GM23338 (cell line): Measurements from ENCODE around the gene STKLD1. TPM values are rescaled to one million over a fixed set of nuclear protein-coding genes. Genes with fewer than 3 reads are reported as not detected.

ENCODE experiments used
- ATAC-seq: fragments of 200-7000 bp; cut with Tn5 transposase; 3 replicates; pipeline ENCODE4 v1.9.1; 2020
- DNase-seq: peaks from one replicate; pipeline ENCODE4 v3.0.0-alpha.2; 2015; ENCODE audit warnings: low spot score
- H2AFZ ChIP-seq: fragments of 200-600 bp; sonication (generic); 2 replicates; pipeline ENCODE4 v1.8.0; 2016; ENCODE audit warnings: antibody characterized with exemption, mild to moderate bottlenecking, moderate library complexity
- H3F3A ChIP-seq: fragments of 200-600 bp; sonication (generic); replicated peaks from 2 replicates; pipeline ENCODE4 v1.8.0; 2017; ENCODE audit warnings: antibody characterized with exemption, mixed run types, low read depth
- H3K27ac ChIP-seq: fragments of 200-600 bp; sonication (generic); 2 replicates; pipeline ENCODE4 v1.6.1; 2016; ENCODE audit warnings: low read depth
- H3K27me3 ChIP-seq: fragments of 200-600 bp; sonication (generic); 2 replicates; pipeline ENCODE4 v1.8.0; 2016; ENCODE audit warnings: mild to moderate bottlenecking, mixed run types, moderate library complexity; ENCODE audit not compliant: insufficient read depth
- H3K36me3 ChIP-seq: fragments of 200-600 bp; sonication (generic); 2 replicates; pipeline ENCODE4 v1.8.0; 2016; ENCODE audit warnings: mild to moderate bottlenecking; ENCODE audit not compliant: insufficient read depth
- H3K4me1 ChIP-seq: fragments of 200-600 bp; sonication (generic); 2 replicates; pipeline ENCODE4 v1.8.0; 2016; ENCODE audit warnings: mild to moderate bottlenecking, moderate library complexity; ENCODE audit not compliant: insufficient read depth
- H3K4me2 ChIP-seq: fragments of 200-600 bp; sonication (generic); 2 replicates; pipeline ENCODE4 v1.7.1; 2017; ENCODE audit warnings: mixed run types
- H3K4me3 ChIP-seq: fragments of 200-600 bp; sonication (generic); 2 replicates; pipeline ENCODE4 v1.6.1; 2016; ENCODE audit warnings: mixed run types
- H3K79me2 ChIP-seq: fragments of 200-600 bp; sonication (generic); replicated peaks from 2 replicates; pipeline ENCODE4 v1.8.0; 2017; ENCODE audit warnings: mild to moderate bottlenecking; ENCODE audit not compliant: insufficient read depth
- H3K9me2 ChIP-seq: fragments of 200-600 bp; sonication (generic); 2 replicates; pipeline ENCODE4 v1.8.0; 2017; ENCODE audit not compliant: insufficient read depth
- H4K20me1 ChIP-seq: fragments of 200-600 bp; sonication (generic); replicated peaks from 2 replicates; pipeline ENCODE4 v1.8.0; 2017; ENCODE audit warnings: mild to moderate bottlenecking; ENCODE audit not compliant: insufficient read depth
- H3K27ac Mint-ChIP-seq: 2 replicates; pipeline ENCODE4 v1.8.0; 2020; ENCODE audit warnings: inconsistent platforms, mild to moderate bottlenecking, moderate library complexity, mixed read lengths
- H3K27me3 Mint-ChIP-seq: 3 replicates; pipeline ENCODE4 v1.8.0; 2022; ENCODE audit warnings: low read depth, mild to moderate bottlenecking, moderate library complexity, mixed read lengths, inconsistent platforms; ENCODE audit not compliant: insufficient read depth, poor library complexity
- H3K36me3 Mint-ChIP-seq: 3 replicates; pipeline ENCODE4 v1.8.0; 2021; ENCODE audit warnings: low read depth, mild to moderate bottlenecking, inconsistent platforms, moderate library complexity, mixed read lengths
- H3K4me1 Mint-ChIP-seq: 3 replicates; pipeline ENCODE4 v1.8.0; 2020; ENCODE audit warnings: mild to moderate bottlenecking, inconsistent platforms, mixed read lengths
- H3K4me3 Mint-ChIP-seq: 3 replicates; pipeline ENCODE4 v1.8.0; 2021; ENCODE audit warnings: moderate library complexity, mild to moderate bottlenecking, inconsistent platforms, mixed read lengths
- H3K9me3 Mint-ChIP-seq: 3 replicates; pipeline ENCODE4 v1.8.0; 2020; ENCODE audit warnings: moderate library complexity, mild to moderate bottlenecking, inconsistent platforms, mixed read lengths
- STAT1 ChIP-seq: IDR thresholded peaks from one replicate; pipeline ENCODE4 v1.6.1; 2016; ENCODE audit warnings: antibody characterized with exemption; ENCODE audit not compliant: unreplicated experiment
- ZNF114 ChIP-seq: fragments of 250-450 bp; sonication (Bioruptor Pico); IDR thresholded peaks from 2 replicates; pipeline ENCODE4 v1.5.0; 2020; ENCODE audit warnings: mild to moderate bottlenecking, moderate library complexity
- ZNF462 ChIP-seq: fragments of 250-450 bp; sonication (Bioruptor Pico); IDR thresholded peaks from 2 replicates; pipeline ENCODE4 v1.5.0; 2020; ENCODE audit warnings: mild to moderate bottlenecking, moderate library complexity
- polyA plus RNA-seq: library from polyadenylated mRNA; unstranded; fragments of >200 nt; fragmentation: Nextera tagmentation; extraction: Ambion mirVana; gene quantifications from 2 replicates; pipeline ENCODE4 v1.2.1, GENCODE V29; 2016
- total RNA-seq: library from RNA; depleted of rRNA; stranded (reverse); fragments of >200 nt; shearing (Covaris generic); gene quantifications from 2 replicates; pipeline ENCODE4 v1.2.3, GENCODE V29; 2014
- TF ChIP-seq, protein P1 (sequence below): IDR thresholded peaks from 2 replicates; pipeline ENCODE4 v1.6.1; 2016; ENCODE audit warnings: antibody characterized with exemption

The STKLD1 gene
- total and polyA plus RNA-seq, 2 experiments from 2014 or later: 0.57 TPM; not detected in 1

GRCh38 chr9:133445293-133445969 lies 69.3 kb downstream of the STKLD1 start:
- Histone ChIP-seq H3K27ac (no peak overlapping the region), H3K27me3 (no peaks in the 10 kb centered on the region), H3F3A (no peaks in the 10 kb centered on the region), H3K36me3 (no peaks in the 10 kb centered on the region), H3K9me2 (no peaks in the 10 kb centered on the region), H3K4me1 (no peaks in the 10 kb centered on the region), H2AFZ (no peak overlapping the region), H3K4me3 (no peak overlapping the region), H3K79me2 (no peaks in the 10 kb centered on the region), H3K4me2 (no peak overlapping the region), H4K20me1 (no peaks in the 10 kb centered on the region)
- no peaks in the 10 kb centered on the region for H3K9me3 Mint-ChIP-seq
- no peak for DNase-seq
- no peak overlapping the region for H3K27ac Mint-ChIP-seq
- TF ChIP-seq ZNF462: no peak
- H3K27me3 Mint-ChIP-seq: peaks cover 4% of the 10 kb centered on the region
- no peak overlapping the region for H3K4me3 Mint-ChIP-seq
- no peak for ATAC-seq
- no peaks in the 10 kb centered on the region; the same call in 2 of the 3 replicates for H3K36me3 Mint-ChIP-seq
- no peaks in the 10 kb centered on the region for H3K4me1 Mint-ChIP-seq

DNA sequence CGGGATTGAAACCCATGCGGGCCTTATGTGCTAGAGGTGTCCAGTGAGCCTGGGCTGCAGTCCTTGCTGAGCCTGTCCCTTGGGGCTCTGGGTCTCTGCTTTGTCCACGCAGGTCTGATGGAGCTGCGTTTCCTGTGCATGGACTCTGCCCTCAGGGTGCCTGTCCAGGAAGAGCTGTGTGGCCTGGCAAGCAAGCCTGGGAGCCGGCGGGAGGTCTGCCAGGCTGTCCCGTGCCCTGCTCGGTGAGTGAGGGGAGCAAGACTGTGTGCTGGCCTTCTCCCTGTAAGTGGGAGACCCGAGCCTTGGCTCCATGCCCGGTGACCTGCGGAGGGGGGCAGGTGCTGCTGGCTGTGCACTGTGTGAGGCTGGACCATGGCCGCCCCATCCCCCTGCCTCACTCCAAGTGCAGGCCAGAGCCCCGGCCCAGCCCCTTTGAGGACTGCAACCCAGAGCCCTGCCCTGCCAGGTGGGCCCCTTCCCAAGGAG lies 72.4 kb downstream of the STKLD1 start:
- peaks cover 4% of the 10 kb centered on the region for H3K27me3 Mint-ChIP-seq
- Histone ChIP-seq H3K4me2 (no peak overlapping the region), H3K27ac (no peak overlapping the region), H3F3A (no peaks in the 10 kb centered on the region), H3K4me3 (no peak overlapping the region), H3K27me3 (no peaks in the 10 kb centered on the region), H2AFZ (no peak overlapping the region), H3K4me1 (no peaks in the 10 kb centered on the region), H4K20me1 (no peaks in the 10 kb centered on the region), H3K79me2 (no peaks in the 10 kb centered on the region), H3K36me3 (no peaks in the 10 kb centered on the region), H3K9me2 (no peaks in the 10 kb centered on the region)
- ATAC-seq (0 out of 3 replicates have a peak, but pooled peaks have one; percentile 20), DNase-seq (no peak)
- H3K36me3 Mint-ChIP-seq: no peaks in the 10 kb centered on the region; the same call in 2 of the 3 replicates
- H3K9me3 Mint-ChIP-seq: no peaks in the 10 kb centered on the region
- no peaks in the 10 kb centered on the region for H3K4me1 Mint-ChIP-seq
- no peak overlapping the region for H3K4me3 Mint-ChIP-seq
- H3K27ac Mint-ChIP-seq: no peak overlapping the region
- no peak for TF ChIP-seq ZNF462
- TF ChIP-seq, protein P1, sequence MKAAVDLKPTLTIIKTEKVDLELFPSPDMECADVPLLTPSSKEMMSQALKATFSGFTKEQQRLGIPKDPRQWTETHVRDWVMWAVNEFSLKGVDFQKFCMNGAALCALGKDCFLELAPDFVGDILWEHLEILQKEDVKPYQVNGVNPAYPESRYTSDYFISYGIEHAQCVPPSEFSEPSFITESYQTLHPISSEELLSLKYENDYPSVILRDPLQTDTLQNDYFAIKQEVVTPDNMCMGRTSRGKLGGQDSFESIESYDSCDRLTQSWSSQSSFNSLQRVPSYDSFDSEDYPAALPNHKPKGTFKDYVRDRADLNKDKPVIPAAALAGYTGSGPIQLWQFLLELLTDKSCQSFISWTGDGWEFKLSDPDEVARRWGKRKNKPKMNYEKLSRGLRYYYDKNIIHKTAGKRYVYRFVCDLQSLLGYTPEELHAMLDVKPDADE: no peak
- no peak for TF ChIP-seq ZNF114 (CRISPR knock-in tag)
- no peak for TF ChIP-seq STAT1
